Keratinocyte (primary cell): Measurements from ENCODE around the gene ZNF30. TPM values are rescaled to one million over a fixed set of nuclear protein-coding genes. Genes with fewer than 3 reads are reported as not detected.
"Not testable (repeated sequence)": the region's sequence is repeated elsewhere in the genome, so short reads cannot be mapped to it uniquely, and the experiment has no call there.

Experiments
- DNase-seq: peaks from one replicate; pipeline ENCODE4 v3.0.0-alpha.2; 2011; ENCODE audit warnings: low read depth, missing footprints, low spot score
- FAIRE-seq: peaks from 2 replicates; lab custom pipeline; 2011; peaks lifted over from hg19 to GRCh38; lab: Jason Lieb, UNC
- H2AFZ ChIP-seq: 2 replicates; pipeline ENCODE4 v1.6.0; 2012; ENCODE audit warnings: low read length, control low read depth, inconsistent platforms; ENCODE audit not compliant: control insufficient read depth
- H3K27ac ChIP-seq: 2 replicates; pipeline ENCODE4 v1.5.1; 2011; ENCODE audit warnings: low read length; ENCODE audit not compliant: control insufficient read depth, insufficient read depth
- H3K27me3 ChIP-seq: 3 replicates; pipeline ENCODE4 v1.6.0; 2011; ENCODE audit warnings: low read length; ENCODE audit not compliant: control insufficient read depth, insufficient read depth; ENCODE audit errors: extremely low read depth
- H3K36me3 ChIP-seq, 2 experiments: 2 replicates in 1 of 2; 3 replicates in 1 of 2; pipeline ENCODE4 v1.5.1; 2011; ENCODE audit warnings: low read length in 2 of 2, mild to moderate bottlenecking in 1 of 2; ENCODE audit not compliant: control insufficient read depth in 2 of 2, insufficient read depth in 2 of 2; ENCODE audit errors: extremely low read depth in 1 of 2
- H3K4me1 ChIP-seq: 3 replicates; pipeline ENCODE4 v1.5.1; 2011; ENCODE audit warnings: low read length; ENCODE audit not compliant: control insufficient read depth, insufficient read depth; ENCODE audit errors: extremely low read depth
- H3K4me2 ChIP-seq: 3 replicates; pipeline ENCODE4 v1.6.0; 2011; ENCODE audit warnings: low read depth, low read length; ENCODE audit not compliant: control insufficient read depth, insufficient read depth; ENCODE audit errors: extremely low read depth
- H3K4me3 ChIP-seq, 3 experiments: fragments of 200-600 bp in 1 of 3; sonication (generic) in 1 of 3; 2 replicates in 2 of 3; 3 replicates in 1 of 3; pipeline ENCODE4 v1.5.1; 2011 to 2016; ENCODE audit warnings: low read length in 3 of 3, mild to moderate bottlenecking in 3 of 3, control low read depth in 2 of 3, inconsistent platforms in 1 of 3, low read depth in 1 of 3, mixed read lengths in 1 of 3, mixed run types in 1 of 3, moderate library complexity in 1 of 3; ENCODE audit not compliant: control insufficient read depth in 2 of 3, insufficient read depth in 2 of 3; ENCODE audit errors: extremely low read depth in 1 of 3
- H3K79me2 ChIP-seq: 2 replicates; pipeline ENCODE4 v1.6.0; 2012; ENCODE audit warnings: low read length; ENCODE audit not compliant: control insufficient read depth, insufficient read depth
- H3K9ac ChIP-seq: 3 replicates; pipeline ENCODE4 v1.6.0; 2011; ENCODE audit warnings: low read length; ENCODE audit not compliant: control insufficient read depth, insufficient read depth; ENCODE audit errors: extremely low read depth
- H3K9me1 ChIP-seq: 3 replicates; pipeline ENCODE4 v1.6.0; 2011; ENCODE audit warnings: low read length; ENCODE audit not compliant: control insufficient read depth, insufficient read depth; ENCODE audit errors: extremely low read depth
- H3K9me3 ChIP-seq: 2 replicates; pipeline ENCODE4 v1.5.1; 2012; ENCODE audit warnings: low read depth, low read length; ENCODE audit not compliant: control insufficient read depth
- H4K20me1 ChIP-seq: 3 replicates; pipeline ENCODE4 v1.6.0; 2011; ENCODE audit warnings: low read length; ENCODE audit not compliant: control insufficient read depth, insufficient read depth; ENCODE audit errors: extremely low read depth
- EZH2 ChIP-seq: IDR thresholded peaks from one replicate; pipeline ENCODE4 v1.6.1; 2012; ENCODE audit warnings: inconsistent platforms, mild to moderate bottlenecking, low read length, moderate library complexity
- dilution Hi-C: fragments of 300-500 bp; cut with MboI; formaldehyde crosslinking; loops from one replicate; pipeline ENCODE4 v1.7.0; 2020; ENCODE audit warnings: low sequenced_read_pairs; ENCODE audit not compliant: extremely low pct_ligation_motif_present
- polyA plus RNA-seq, 5 experiments: library from polyadenylated mRNA; depleted of rRNA in 3 of 5; stranded (reverse) in 3 of 5; stranded (forward) in 1 of 5; unstranded in 1 of 5; fragments of >200 nt; gene quantifications; 1 replicate in 1 of 5; 2 replicates in 3 of 5; 3 replicates in 1 of 5; pipeline versions ENCODE4 v1.2.1 to v1.2.3, GENCODE V29; 2011 to 2012; ENCODE audit warnings: missing spikeins in 2 of 5, low read depth in 1 of 5, low replicate concordance in 1 of 5
- TF ChIP-seq, protein P1 (sequence below), 3 experiments: IDR thresholded peaks in 1 of 3; conservative IDR thresholded peaks in 1 of 3; optimal IDR thresholded peaks in 1 of 3; 2 replicates in 2 of 3; 3 replicates in 1 of 3; pipeline versions ENCODE3 to v1.5.1; 2011; ENCODE audit warnings: low read length in 3 of 3, mild to moderate bottlenecking in 3 of 3, moderate library complexity in 2 of 3, control low read depth in 1 of 3, inconsistent platforms in 1 of 3; ENCODE audit not compliant: insufficient read depth in 2 of 3; ENCODE audit errors: extremely low read depth in 1 of 3

ZNF30 gene
- polyA plus RNA-seq, 1 donor (not counting 4 experiments of a cell fraction or from before 2014, with no cell fraction given) = 4.6 TPM

DNA sequence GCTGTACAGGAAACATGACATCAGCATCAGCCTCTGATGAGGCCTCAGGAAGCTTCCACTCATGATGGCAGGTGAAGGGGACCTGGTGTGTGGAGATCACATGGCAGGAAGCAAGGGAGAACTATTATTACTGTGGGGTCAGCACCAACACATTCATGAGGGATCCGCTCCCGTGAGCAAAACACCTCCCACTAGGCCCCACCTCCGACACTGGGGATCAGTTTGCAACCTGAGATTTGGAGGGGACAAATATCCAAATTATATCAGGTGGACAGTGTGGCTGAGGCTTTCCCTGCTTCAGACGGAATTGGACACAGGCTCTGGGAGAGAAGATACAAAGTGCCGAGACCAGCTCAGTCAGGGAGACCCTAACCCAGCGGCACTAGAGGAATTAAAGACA is 43.0 kb downstream of the ZNF30 start:
- DNase-seq (no peak), FAIRE-seq (no peak)
- H3K4me1 ChIP-seq = no peaks in the 10 kb centered on the region
- H3K9ac ChIP-seq = no peak overlapping the region
- no peak overlapping the region for H3K27ac ChIP-seq
- TF ChIP-seq, protein P1, sequence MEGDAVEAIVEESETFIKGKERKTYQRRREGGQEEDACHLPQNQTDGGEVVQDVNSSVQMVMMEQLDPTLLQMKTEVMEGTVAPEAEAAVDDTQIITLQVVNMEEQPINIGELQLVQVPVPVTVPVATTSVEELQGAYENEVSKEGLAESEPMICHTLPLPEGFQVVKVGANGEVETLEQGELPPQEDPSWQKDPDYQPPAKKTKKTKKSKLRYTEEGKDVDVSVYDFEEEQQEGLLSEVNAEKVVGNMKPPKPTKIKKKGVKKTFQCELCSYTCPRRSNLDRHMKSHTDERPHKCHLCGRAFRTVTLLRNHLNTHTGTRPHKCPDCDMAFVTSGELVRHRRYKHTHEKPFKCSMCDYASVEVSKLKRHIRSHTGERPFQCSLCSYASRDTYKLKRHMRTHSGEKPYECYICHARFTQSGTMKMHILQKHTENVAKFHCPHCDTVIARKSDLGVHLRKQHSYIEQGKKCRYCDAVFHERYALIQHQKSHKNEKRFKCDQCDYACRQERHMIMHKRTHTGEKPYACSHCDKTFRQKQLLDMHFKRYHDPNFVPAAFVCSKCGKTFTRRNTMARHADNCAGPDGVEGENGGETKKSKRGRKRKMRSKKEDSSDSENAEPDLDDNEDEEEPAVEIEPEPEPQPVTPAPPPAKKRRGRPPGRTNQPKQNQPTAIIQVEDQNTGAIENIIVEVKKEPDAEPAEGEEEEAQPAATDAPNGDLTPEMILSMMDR (optimal IDR thresholded peaks at IDR 0.05 in 1 of 3, IDR thresholded peaks at IDR 0.05 in 1 of 3, conservative IDR thresholded peaks at IDR 0.05 in 1 of 3; ENCODE audit: extremely low read depth in 1 of 3, insufficient read depth in 2 of 3, low read length in 3 of 3) = no peak
- no peak for TF ChIP-seq EZH2
- no peaks in the 10 kb centered on the region for H3K36me3 ChIP-seq
- H3K9me1 ChIP-seq = no peaks in the 10 kb centered on the region
- H3K4me3 ChIP-seq = no peak overlapping the region
- H2AFZ ChIP-seq = no peak overlapping the region
- no peaks in the 10 kb centered on the region for H3K79me2 ChIP-seq
- no peaks in the 10 kb centered on the region for H4K20me1 ChIP-seq
- peaks cover 2% of the 10 kb centered on the region for H3K9me3 ChIP-seq
- no peak overlapping the region for H3K4me2 ChIP-seq
- H3K27me3 ChIP-seq = no peaks in the 10 kb centered on the region
- dilution Hi-C loops = no loop called here

DNA sequence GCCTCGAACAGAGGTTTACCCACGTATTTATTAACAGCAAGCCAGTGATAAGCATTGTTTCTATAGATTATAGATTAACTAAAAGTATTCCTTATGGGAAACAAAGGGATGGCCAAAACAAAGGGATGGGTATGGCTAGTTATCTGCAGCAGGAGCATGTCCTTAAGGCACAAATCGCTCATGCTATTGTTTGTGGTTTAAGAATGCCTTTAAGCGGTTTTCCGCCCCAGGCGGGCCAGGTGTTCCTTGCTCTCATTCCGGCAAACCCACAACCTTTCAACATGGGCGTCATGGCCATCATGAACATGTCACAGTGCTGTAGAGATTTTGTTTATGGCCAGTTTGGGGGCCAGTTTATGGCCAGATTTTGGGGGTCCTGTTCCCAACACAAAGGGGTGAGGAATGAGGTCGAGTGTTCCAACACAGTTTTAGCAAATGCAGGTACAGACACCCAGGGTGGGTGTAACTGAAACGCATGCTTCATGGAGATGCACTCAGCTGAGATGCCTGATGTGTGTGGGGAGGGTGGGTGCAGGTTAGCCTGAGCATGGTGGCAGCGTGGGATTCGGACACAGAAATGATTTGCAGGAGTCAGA is 43.6 kb downstream of the ZNF30 start:
- H3K79me2 ChIP-seq, H3K27me3 ChIP-seq, H3K4me3 ChIP-seq, H3K4me1 ChIP-seq, H3K9me3 ChIP-seq, H4K20me1 ChIP-seq, H3K36me3 ChIP-seq, DNase-seq, dilution Hi-C loops, H3K9me1 ChIP-seq, H3K4me2 ChIP-seq, FAIRE-seq, H3K27ac ChIP-seq, H3K9ac ChIP-seq, H2AFZ ChIP-seq: not testable (repeated sequence)

DNA sequence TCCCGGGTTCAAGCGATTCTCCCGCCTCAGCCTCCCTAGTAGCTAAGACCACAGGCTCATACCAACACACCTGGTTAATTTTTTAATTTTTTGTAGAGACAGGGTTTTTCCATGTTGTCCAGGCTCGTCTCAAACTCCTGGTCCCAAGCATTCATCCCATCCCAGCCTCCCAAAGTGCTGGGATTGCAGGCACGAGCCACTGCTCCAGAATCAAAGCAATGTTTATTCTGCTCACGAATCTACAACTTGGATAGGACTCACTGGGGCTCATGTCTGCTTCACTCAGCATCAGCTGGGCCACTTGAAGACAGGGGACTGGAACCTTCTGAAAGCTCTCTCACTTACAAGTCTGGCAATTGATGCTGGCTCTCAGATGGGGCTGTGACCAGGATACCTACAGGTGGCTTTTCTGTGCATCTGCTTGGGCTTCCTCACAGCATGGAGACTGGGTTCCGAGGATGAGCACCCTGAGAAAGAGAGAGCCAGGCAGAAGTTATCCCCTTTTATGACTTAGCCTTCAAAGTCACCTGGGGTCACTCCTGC is 45.5 kb downstream of the ZNF30 start:
- no peak overlapping the region for H3K27ac ChIP-seq
- H3K36me3 ChIP-seq = no peaks in the 10 kb centered on the region
- dilution Hi-C loops = no loop called here
- FAIRE-seq (no peak), DNase-seq (no peak)
- no peaks in the 10 kb centered on the region for H3K4me1 ChIP-seq
- no peak for TF ChIP-seq EZH2
- TF ChIP-seq, protein P1 (optimal IDR thresholded peaks at IDR 0.05 in 1 of 3, IDR thresholded peaks at IDR 0.05 in 1 of 3, conservative IDR thresholded peaks at IDR 0.05 in 1 of 3; ENCODE audit: extremely low read depth in 1 of 3, insufficient read depth in 2 of 3, low read length in 3 of 3) = no peak
- no peaks in the 10 kb centered on the region for H3K9me1 ChIP-seq
- H3K79me2 ChIP-seq = no peaks in the 10 kb centered on the region
- no peak overlapping the region for H3K9ac ChIP-seq
- no peak overlapping the region for H2AFZ ChIP-seq
- H4K20me1 ChIP-seq = no peaks in the 10 kb centered on the region
- peaks cover 5% of the 10 kb centered on the region for H3K27me3 ChIP-seq
- no peak overlapping the region for H3K4me2 ChIP-seq
- peaks cover 7% of the 10 kb centered on the region for H3K9me3 ChIP-seq
- H3K4me3 ChIP-seq = no peak overlapping the region
